ENCODE measurements around the gene SLC47A2. TPM values are rescaled to one million over a fixed set of nuclear protein-coding genes. Genes with fewer than 3 reads are reported as not detected.

Gene SLC47A2
- total RNA-seq, 2 donors from 2014 or later, result 0.16 to 0.25 TPM

DNA sequence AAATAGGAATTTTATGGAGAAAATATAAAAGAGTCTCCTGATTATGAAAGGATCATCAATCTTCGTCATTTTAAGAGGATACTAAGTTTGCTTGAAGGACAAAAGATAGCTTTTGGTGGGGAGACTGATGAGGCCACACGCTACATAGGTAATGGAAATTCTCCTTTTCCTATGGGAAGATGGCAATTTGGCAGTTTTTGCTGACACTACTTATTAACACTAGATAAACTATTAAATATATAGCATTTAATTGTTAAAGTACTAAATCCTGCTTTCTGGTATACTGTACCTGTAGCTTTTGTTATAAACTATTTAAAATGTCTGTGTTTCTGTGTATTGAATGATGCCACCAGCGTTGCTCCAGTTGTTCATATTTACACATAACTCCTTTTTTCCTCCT is 55.3 kb downstream of the SLC47A2 start:
- no peak overlapping the region for H3K27ac ChIP-seq
- peaks cover 5% of the 10 kb centered on the region for H3K36me3 ChIP-seq
- no peak for DNase-seq
- no peaks in the 10 kb centered on the region for H3K9me3 ChIP-seq
- TF ChIP-seq, protein P1, sequence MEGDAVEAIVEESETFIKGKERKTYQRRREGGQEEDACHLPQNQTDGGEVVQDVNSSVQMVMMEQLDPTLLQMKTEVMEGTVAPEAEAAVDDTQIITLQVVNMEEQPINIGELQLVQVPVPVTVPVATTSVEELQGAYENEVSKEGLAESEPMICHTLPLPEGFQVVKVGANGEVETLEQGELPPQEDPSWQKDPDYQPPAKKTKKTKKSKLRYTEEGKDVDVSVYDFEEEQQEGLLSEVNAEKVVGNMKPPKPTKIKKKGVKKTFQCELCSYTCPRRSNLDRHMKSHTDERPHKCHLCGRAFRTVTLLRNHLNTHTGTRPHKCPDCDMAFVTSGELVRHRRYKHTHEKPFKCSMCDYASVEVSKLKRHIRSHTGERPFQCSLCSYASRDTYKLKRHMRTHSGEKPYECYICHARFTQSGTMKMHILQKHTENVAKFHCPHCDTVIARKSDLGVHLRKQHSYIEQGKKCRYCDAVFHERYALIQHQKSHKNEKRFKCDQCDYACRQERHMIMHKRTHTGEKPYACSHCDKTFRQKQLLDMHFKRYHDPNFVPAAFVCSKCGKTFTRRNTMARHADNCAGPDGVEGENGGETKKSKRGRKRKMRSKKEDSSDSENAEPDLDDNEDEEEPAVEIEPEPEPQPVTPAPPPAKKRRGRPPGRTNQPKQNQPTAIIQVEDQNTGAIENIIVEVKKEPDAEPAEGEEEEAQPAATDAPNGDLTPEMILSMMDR (IDR thresholded peaks at IDR 0.05), result no peak
- H3K4me3 ChIP-seq, result no peak overlapping the region
- H3K27me3 ChIP-seq, result no peaks in the 10 kb centered on the region
- no peaks in the 10 kb centered on the region for H3K4me1 ChIP-seq
- intact Hi-C loops (cut with DNase I), result no loop called here
- no peak overlapping the region for H3K9ac ChIP-seq (ENCODE audit: low read depth in 2 of 2, low read length in 2 of 2)

DNA sequence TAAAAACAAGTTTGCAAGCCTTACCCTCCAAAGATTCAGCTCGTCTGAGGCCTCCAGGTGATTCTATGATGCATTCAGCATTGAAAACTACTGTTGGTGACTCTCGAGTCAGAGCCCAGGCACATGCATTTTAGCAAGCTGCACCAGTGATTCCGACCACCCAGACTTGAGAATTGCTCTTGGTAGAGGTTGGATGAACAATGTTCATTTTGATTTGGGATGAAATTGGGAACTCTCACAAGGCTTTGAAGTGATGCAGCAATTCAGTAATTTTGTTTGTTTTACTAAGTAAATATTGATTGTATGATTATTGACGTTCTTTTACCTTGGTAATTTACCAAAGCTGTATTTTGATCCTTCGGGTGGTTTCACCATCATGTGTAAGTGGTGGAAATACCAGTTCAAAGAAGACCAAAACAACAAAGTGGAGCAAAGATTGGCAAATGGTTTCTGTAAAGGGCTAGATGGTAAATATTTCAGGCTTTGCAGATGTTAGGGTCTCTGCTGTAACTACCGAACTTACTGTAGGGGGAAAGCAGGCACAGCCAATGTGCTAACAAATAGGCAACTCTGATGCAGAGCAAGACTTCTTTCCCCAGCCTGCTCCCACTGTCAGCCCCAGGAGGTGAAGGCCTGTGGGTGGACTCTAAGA is 56.0 kb downstream of the SLC47A2 start:
- no peaks in the 10 kb centered on the region for H3K9me3 ChIP-seq
- intact Hi-C loops (cut with DNase I), result no loop called here
- no peak for DNase-seq
- H3K27ac ChIP-seq, result no peak overlapping the region
- H3K4me3 ChIP-seq, result no peak overlapping the region
- H3K9ac ChIP-seq (ENCODE audit: low read depth in 2 of 2, low read length in 2 of 2), result no peak overlapping the region
- H3K36me3 ChIP-seq, result peaks cover 5% of the 10 kb centered on the region
- H3K4me1 ChIP-seq, result no peaks in the 10 kb centered on the region
- H3K27me3 ChIP-seq, result no peaks in the 10 kb centered on the region
- TF ChIP-seq, protein P1 (IDR thresholded peaks at IDR 0.05), result no peak

DNA sequence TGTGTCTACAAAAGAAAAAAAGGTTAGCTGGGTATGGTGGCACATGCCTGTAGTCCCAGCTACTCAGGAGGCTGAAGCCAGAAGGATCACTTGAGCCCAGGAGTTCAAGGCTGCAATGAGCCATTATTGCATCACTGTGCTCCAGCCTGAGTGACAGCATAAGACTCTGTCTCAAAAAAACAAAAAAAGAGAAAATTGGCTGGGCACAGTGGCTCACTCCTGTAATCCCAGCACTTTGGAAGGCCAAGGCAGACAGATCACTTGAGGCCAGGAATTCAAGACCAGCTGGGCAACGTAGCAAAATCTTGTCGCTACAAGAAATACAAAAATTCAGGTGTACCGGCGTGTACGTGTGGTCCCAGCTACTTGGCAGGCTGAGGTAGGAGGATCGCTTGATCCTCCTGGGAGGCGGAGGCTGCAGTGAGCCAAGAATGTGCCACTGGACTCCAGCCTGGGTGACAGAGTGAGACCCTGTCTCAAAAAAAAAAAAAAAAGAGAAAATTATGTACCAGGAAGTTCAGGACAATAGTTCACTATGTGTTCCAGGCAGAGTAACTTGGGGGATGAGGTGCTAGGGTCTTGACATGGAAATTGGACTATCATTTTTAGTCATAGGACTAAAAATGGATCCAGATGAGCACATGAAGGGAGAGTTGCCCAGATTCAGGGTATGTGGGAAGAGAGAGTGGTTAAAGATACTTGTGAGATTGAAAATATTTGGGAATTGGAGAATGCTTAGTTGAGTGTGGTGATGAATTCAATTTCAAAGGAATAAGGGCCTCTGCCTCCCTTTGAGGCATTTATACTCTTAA is 56.8 kb downstream of the SLC47A2 start:
- H3K9ac ChIP-seq (ENCODE audit: low read depth in 2 of 2, low read length in 2 of 2), result no peak overlapping the region
- intact Hi-C loops (cut with DNase I), result loop anchor here (10.0 kb wide), 1 partner anchor 95 kb away; no protein-coding TSS in a partner anchor
- no peak for DNase-seq
- H3K4me3 ChIP-seq, result no peak overlapping the region
- no peak overlapping the region for H3K27ac ChIP-seq
- no peaks in the 10 kb centered on the region for H3K27me3 ChIP-seq
- H3K9me3 ChIP-seq, result no peaks in the 10 kb centered on the region
- H3K4me1 ChIP-seq, result no peaks in the 10 kb centered on the region
- TF ChIP-seq, protein P1 (IDR thresholded peaks at IDR 0.05), result no peak
- peaks cover 5% of the 10 kb centered on the region for H3K36me3 ChIP-seq

DNA sequence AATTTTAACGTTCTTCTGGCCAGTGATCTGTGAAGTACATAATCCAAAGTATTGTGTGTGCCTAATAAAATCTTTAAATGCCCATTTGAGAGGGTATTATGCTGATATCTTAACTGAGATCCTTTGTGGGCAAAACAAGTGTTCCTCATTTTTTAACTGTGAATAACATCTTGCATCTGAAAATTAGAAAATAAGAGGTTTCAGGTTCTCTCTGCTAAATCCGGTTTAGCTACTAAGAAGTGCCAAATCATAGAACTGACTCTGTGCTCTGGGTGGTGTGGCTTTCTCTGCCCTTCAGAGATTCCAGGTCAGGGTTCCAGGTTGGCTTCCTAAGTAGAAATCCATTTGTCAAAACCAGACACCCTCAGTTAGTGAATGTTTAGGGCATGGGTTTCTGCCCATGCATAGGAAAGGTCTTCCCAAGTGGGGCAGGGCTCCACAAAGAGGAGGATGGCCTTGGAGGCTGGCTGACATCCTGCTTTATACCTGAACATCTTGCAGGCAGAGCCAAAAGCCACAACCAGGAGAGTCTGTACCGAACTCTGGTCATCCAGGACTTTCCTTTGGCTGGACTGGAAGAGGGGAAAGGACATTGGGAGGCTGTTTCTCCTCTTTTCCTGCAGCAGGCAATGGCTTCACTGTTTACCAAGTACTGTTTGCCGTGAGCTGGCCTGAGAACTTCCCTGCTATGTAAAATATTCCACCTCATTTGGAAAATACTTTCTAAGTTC is 59.4 kb downstream of the SLC47A2 start:
- H3K27ac ChIP-seq, result no peak overlapping the region
- H3K4me1 ChIP-seq, result no peaks in the 10 kb centered on the region
- intact Hi-C loops (cut with DNase I), result loop anchor here (10.0 kb wide), 1 partner anchor 98 kb away; no protein-coding TSS in a partner anchor
- no peak overlapping the region for H3K4me3 ChIP-seq
- no peak for DNase-seq
- no peaks in the 10 kb centered on the region for H3K9me3 ChIP-seq
- no peak overlapping the region for H3K9ac ChIP-seq (ENCODE audit: low read depth in 2 of 2, low read length in 2 of 2)
- H3K36me3 ChIP-seq, result no peaks in the 10 kb centered on the region
- no peaks in the 10 kb centered on the region for H3K27me3 ChIP-seq
- TF ChIP-seq, protein P1 (IDR thresholded peaks at IDR 0.05), result no peak

DNA sequence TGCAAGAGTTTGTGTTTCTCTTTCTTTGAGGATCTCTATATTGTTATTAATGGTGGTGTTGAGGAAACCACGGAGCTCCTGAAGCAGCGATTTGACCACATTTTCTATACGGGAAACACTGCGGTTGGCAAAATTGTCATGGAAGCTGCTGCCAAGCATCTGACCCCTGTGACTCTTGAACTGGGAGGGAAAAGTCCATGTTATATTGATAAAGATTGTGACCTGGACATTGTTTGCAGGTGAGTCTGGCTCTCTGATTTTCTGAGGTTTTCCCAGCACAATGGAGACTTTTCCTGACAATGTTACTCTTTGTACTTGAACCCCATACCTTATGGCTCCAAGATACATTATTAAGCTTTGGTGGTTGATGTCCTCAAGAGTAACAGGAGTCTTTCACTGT is 60.0 kb downstream of the SLC47A2 start:
- Histone ChIP-seq H3K27me3 (no peaks in the 10 kb centered on the region), H3K4me3 (no peak overlapping the region), H3K9ac (ENCODE audit: low read depth in 2 of 2, low read length in 2 of 2) (no peak overlapping the region), H3K27ac (no peak overlapping the region), H3K9me3 (no peaks in the 10 kb centered on the region), H3K4me1 (no peaks in the 10 kb centered on the region), H3K36me3 (no peaks in the 10 kb centered on the region)
- intact Hi-C loops (cut with DNase I), result loop anchor here (10.0 kb wide), 1 partner anchor 98 kb away; no protein-coding TSS in a partner anchor
- TF ChIP-seq, protein P1 (IDR thresholded peaks at IDR 0.05), result no peak
- no peak for DNase-seq

Measured in colonic mucosa (tissue), 4 donors.